CD4-positive, alpha-beta T cell (primary cell): ENCODE results near the gene GALC. TPM values are rescaled to one million over a fixed set of nuclear protein-coding genes. Genes with fewer than 3 reads are reported as not detected.

Experiments
- ATAC-seq: fragments of 200-7000 bp; cut with Tn5 transposase; one replicate; pipeline ENCODE4 v1.10.0; 2022; ENCODE audit warnings: mild to moderate bottlenecking; ENCODE audit not compliant: poor library complexity
- CTCF ChIA-PET: fragments of 350-600 bp; sonication (Branson Sonifier 250); formaldehyde crosslinking; loops from one replicate; lab custom pipeline; 2021; ENCODE audit warnings: antibody characterized with exemption, inconsistent platforms; lab: Charles Lee
- POLR2A ChIA-PET: fragments of 350-600 bp; sonication (Branson Sonifier 250); formaldehyde crosslinking; loops from one replicate; lab custom pipeline; 2021; ENCODE audit warnings: antibody characterized with exemption, inconsistent platforms; lab: Charles Lee
- DNase-seq, 14 experiments: peaks; one replicate each; pipeline ENCODE4 v3.0.0-alpha.2; 2013 to 2020; ENCODE audit warnings: mixed read lengths in 2 of 14
- H3K27ac ChIP-seq, 2 donors: one replicate each; pipeline versions ENCODE4 v1.5.1 to v1.7.0; 2013; ENCODE audit warnings: low read length in 2 of 2, low read depth in 1 of 2, mild to moderate bottlenecking in 1 of 2
- H3K27me3 ChIP-seq, 2 experiments: 1 replicate in 1 of 2; 2 replicates in 1 of 2; pipeline versions ENCODE4 v1.6.1 to v1.7.0; 2013; ENCODE audit warnings: low read length in 2 of 2, control low read depth in 1 of 2, mild to moderate bottlenecking in 1 of 2, moderate library complexity in 1 of 2; ENCODE audit not compliant: insufficient read depth in 2 of 2, control insufficient read depth in 1 of 2
- H3K36me3 ChIP-seq: one replicate; pipeline ENCODE4 v1.6.1; 2013; ENCODE audit warnings: low read length, control low read depth; ENCODE audit not compliant: insufficient read depth
- H3K4me1 ChIP-seq: one replicate; pipeline ENCODE4 v1.6.1; 2013; ENCODE audit warnings: low read length, control low read depth; ENCODE audit not compliant: insufficient read depth
- H3K4me3 ChIP-seq: one replicate; pipeline ENCODE4 v1.5.1; 2013; ENCODE audit warnings: mild to moderate bottlenecking, low read length, moderate library complexity
- H3K9me3 ChIP-seq, 2 experiments: 1 replicate in 1 of 2; 2 replicates in 1 of 2; pipeline versions ENCODE4 v1.6.1 to v1.7.0; 2013; ENCODE audit warnings: low read length in 2 of 2, mild to moderate bottlenecking in 2 of 2, control low read depth in 1 of 2, moderate library complexity in 1 of 2; ENCODE audit not compliant: control insufficient read depth in 1 of 2, insufficient read depth in 1 of 2
- H3K27ac Mint-ChIP-seq: one replicate; pipeline ENCODE4 v1.8.0; 2020; ENCODE audit warnings: mixed read lengths
- H3K27me3 Mint-ChIP-seq: one replicate; pipeline ENCODE4 v1.8.0; 2021; ENCODE audit warnings: mixed read lengths
- H3K36me3 Mint-ChIP-seq: one replicate; pipeline ENCODE4 v1.8.0; 2021; ENCODE audit warnings: low read depth, mixed read lengths
- H3K4me1 Mint-ChIP-seq: one replicate; pipeline ENCODE4 v1.8.0; 2021; ENCODE audit warnings: low read depth, mixed read lengths
- H3K4me3 Mint-ChIP-seq: one replicate; pipeline ENCODE4 v1.8.0; 2020; ENCODE audit warnings: mild to moderate bottlenecking, mixed read lengths
- H3K9me3 Mint-ChIP-seq: one replicate; pipeline ENCODE4 v1.8.0; 2020; ENCODE audit warnings: mixed read lengths
- intact Hi-C, 2 experiments: fragments of 100-400 bp; cut with DNase I in 1 of 2; cut with micrococcal nuclease in 1 of 2; formaldehyde crosslinking; loops; one replicate each; pipeline versions ENCODE4 v1.15.1 to v1.9.0; 2023 to 2025; cut with DNase I, micrococcal nuclease
- total RNA-seq, 174 experiments: library from RNA in 2 of 174; stranded (reverse) in 2 of 174; gene quantifications; one replicate each; pipeline ENCODE4 v1.2.3 and lab custom pipeline; 2021 to 2026
- TF ChIP-seq, protein P1 (sequence below): fragments of 200-600 bp; IDR thresholded peaks from one replicate; pipeline ENCODE4 v1.8.0; 2022; ENCODE audit warnings: antibody characterized with exemption, mild to moderate bottlenecking

The GALC gene
- total RNA-seq, 2 experiments from 2014 or later: 14.7 to 14.9 TPM

DNA sequence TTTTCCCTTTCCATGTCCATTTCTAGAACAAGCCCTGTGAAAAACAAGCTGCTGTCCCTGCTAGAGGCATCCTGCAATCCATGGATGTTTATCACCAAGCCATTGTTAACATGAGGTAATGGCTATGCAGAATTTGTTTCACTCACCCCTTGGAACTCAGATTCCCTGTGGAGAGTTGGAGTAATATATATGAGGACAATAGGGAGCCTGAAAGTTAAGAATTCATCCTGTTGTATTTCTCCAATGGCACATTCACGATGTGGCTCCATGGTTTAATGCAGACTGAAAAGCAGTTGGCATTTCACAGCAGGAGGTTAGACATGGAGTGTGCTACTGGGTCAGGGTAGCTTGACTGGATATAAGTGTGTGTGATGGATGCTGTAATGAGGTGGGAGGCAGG is 44.3 kb upstream of the GALC start:
- ChIA-PET CTCF (interaction anchor here (1.3 kb wide), 1 partner anchor 11 kb away, joined by 3 read pairs; no protein-coding TSS in a partner anchor), POLR2A (no interaction called here)
- TF ChIP-seq, protein P1, sequence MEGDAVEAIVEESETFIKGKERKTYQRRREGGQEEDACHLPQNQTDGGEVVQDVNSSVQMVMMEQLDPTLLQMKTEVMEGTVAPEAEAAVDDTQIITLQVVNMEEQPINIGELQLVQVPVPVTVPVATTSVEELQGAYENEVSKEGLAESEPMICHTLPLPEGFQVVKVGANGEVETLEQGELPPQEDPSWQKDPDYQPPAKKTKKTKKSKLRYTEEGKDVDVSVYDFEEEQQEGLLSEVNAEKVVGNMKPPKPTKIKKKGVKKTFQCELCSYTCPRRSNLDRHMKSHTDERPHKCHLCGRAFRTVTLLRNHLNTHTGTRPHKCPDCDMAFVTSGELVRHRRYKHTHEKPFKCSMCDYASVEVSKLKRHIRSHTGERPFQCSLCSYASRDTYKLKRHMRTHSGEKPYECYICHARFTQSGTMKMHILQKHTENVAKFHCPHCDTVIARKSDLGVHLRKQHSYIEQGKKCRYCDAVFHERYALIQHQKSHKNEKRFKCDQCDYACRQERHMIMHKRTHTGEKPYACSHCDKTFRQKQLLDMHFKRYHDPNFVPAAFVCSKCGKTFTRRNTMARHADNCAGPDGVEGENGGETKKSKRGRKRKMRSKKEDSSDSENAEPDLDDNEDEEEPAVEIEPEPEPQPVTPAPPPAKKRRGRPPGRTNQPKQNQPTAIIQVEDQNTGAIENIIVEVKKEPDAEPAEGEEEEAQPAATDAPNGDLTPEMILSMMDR: no peak
- H3K4me1 ChIP-seq: no peaks in the 10 kb centered on the region
- H3K9me3 Mint-ChIP-seq: no peaks in the 10 kb centered on the region
- no peak overlapping the region for H3K4me3 Mint-ChIP-seq
- no peaks in the 10 kb centered on the region for H3K36me3 Mint-ChIP-seq
- no peak overlapping the region for H3K4me3 ChIP-seq
- H3K4me1 Mint-ChIP-seq: peaks cover 12% of the 10 kb centered on the region
- no peak for DNase-seq
- H3K27ac Mint-ChIP-seq: no peak overlapping the region
- no peaks in the 10 kb centered on the region for H3K36me3 ChIP-seq
- no peaks in the 10 kb centered on the region for H3K9me3 ChIP-seq
- H3K27ac ChIP-seq: no peak overlapping the region
- intact Hi-C loops: no loop called here
- H3K27me3 ChIP-seq: no peaks in the 10 kb centered on the region
- ATAC-seq: no peak
- H3K27me3 Mint-ChIP-seq: no peaks in the 10 kb centered on the region

DNA sequence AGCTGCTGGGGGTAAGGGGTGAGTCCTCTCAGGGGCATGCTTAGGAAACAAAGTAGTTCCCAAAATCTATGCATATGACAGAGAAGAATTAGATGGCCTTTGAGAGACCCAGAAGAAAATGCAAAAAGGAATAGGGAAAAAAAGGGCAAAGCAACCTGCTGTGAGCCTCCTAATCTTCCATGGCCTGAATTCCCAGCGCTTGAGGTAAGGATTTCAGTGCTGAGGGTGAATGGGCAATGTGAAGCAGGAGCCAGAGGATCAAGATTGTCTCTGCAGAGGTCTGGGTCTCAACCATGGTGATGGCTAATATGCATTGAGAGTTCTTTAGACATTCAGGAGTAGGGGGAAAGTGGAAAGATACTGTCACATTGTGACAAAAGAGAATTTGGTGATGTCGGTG is 43.4 kb upstream of the GALC start:
- TF ChIP-seq, protein P1: no peak
- peaks cover 12% of the 10 kb centered on the region for H3K4me1 Mint-ChIP-seq
- no peaks in the 10 kb centered on the region for H3K27me3 Mint-ChIP-seq
- H3K27ac ChIP-seq: no peak overlapping the region
- no peak overlapping the region for H3K27ac Mint-ChIP-seq
- no peak overlapping the region for H3K4me3 ChIP-seq
- H3K27me3 ChIP-seq: no peaks in the 10 kb centered on the region
- no peaks in the 10 kb centered on the region for H3K9me3 Mint-ChIP-seq
- no peaks in the 10 kb centered on the region for H3K36me3 Mint-ChIP-seq
- ChIA-PET CTCF (no interaction called here), POLR2A (no interaction called here)
- no peaks in the 10 kb centered on the region for H3K9me3 ChIP-seq
- intact Hi-C loops: no loop called here
- no peaks in the 10 kb centered on the region for H3K36me3 ChIP-seq
- ATAC-seq (no peak), DNase-seq (no peak)
- H3K4me1 ChIP-seq: no peaks in the 10 kb centered on the region
- no peak overlapping the region for H3K4me3 Mint-ChIP-seq

DNA sequence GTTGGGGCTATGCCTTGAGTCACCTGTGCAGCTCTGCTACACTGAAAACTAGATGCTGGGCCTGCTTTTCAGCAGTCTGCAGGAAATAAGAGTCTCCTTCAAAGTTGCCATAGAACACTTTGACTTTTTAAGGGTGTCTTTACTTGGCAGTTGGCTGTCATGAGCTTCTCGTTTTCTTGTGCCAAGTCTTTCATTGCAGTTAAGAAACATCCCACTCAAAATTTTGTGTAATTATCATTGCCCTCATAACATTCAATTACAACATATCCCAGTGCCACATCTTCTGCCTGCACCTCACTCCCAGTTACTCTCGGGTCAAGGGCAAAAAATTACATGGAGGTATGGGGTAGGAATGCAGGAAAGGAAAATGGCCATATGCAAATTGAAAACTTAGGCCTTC is 41.1 kb upstream of the GALC start:
- Histone ChIP-seq H3K27me3 (no peaks in the 10 kb centered on the region), H3K9me3 (no peaks in the 10 kb centered on the region), H3K36me3 (no peaks in the 10 kb centered on the region), H3K4me1 (peaks cover 9% of the 10 kb centered on the region), H3K27ac (no peak overlapping the region), H3K4me3 (no peak overlapping the region)
- intact Hi-C loops: no loop called here
- CTCF ChIA-PET: interaction anchor here (1.4 kb wide), 1 partner anchor 15 kb away, joined by 3 read pairs; no protein-coding TSS in a partner anchor
- H3K4me3 Mint-ChIP-seq: no peak overlapping the region
- TF ChIP-seq, protein P1: no peak
- DNase-seq (no peak), ATAC-seq (no peak)
- no peaks in the 10 kb centered on the region for H3K36me3 Mint-ChIP-seq
- H3K27me3 Mint-ChIP-seq: no peaks in the 10 kb centered on the region
- H3K9me3 Mint-ChIP-seq: no peaks in the 10 kb centered on the region
- POLR2A ChIA-PET: no interaction called here
- peaks cover 30% of the 10 kb centered on the region for H3K4me1 Mint-ChIP-seq
- H3K27ac Mint-ChIP-seq: no peak overlapping the region
